H1 (cell line): ENCODE measurements around the gene DCDC2.

Source experiments
- BCL11A ChIP-seq, 2 experiments: IDR thresholded peaks; one replicate each; pipeline ENCODE4 v1.6.1; 2011; ENCODE audit warnings: low read depth in 2 of 2, low read length in 2 of 2, mild to moderate bottlenecking in 2 of 2
- CEBPB ChIP-seq: IDR thresholded peaks from 2 replicates; pipeline ENCODE4 v1.6.1; 2012; ENCODE audit warnings: low read depth, low read length
- CREB1 ChIP-seq: IDR thresholded peaks from 2 replicates; pipeline ENCODE4 v1.6.1; 2012; ENCODE audit warnings: inconsistent platforms
- CTCF ChIP-seq, 3 experiments: IDR thresholded peaks; 1 replicate in 2 of 3; 2 replicates in 1 of 3; pipeline versions ENCODE4 v1.5.1 to v1.6.1; 2011; ENCODE audit warnings: low read length in 3 of 3, mild to moderate bottlenecking in 3 of 3, inconsistent platforms in 2 of 3, low read depth in 1 of 3, moderate library complexity in 1 of 3; ENCODE audit not compliant: insufficient read depth in 1 of 3; ENCODE audit errors: control extremely low read depth in 1 of 3
- E2F6 ChIP-seq: IDR thresholded peaks from 2 replicates; pipeline ENCODE4 v1.6.1; 2012; ENCODE audit warnings: inconsistent platforms
- KDM5A ChIP-seq: fragments of 200-600 bp; IDR thresholded peaks from 2 replicates; pipeline ENCODE4 v1.7.1; 2012; ENCODE audit warnings: mild to moderate bottlenecking, low read length, inconsistent platforms, mixed read lengths
- POLR2A ChIP-seq, 2 experiments: IDR thresholded peaks; 1 replicate in 1 of 2; 2 replicates in 1 of 2; pipeline ENCODE4 v1.6.1; 2011; ENCODE audit warnings: low read depth in 2 of 2, low read length in 2 of 2, mild to moderate bottlenecking in 2 of 2; ENCODE audit errors: control extremely low read depth in 1 of 2
- RAD21 ChIP-seq, 2 experiments: IDR thresholded peaks in 1 of 2; conservative IDR thresholded peaks in 1 of 2; 2 replicates each; pipeline ENCODE4 v1.6.1; 2011; ENCODE audit warnings: low read depth in 2 of 2, low read length in 2 of 2, improper control_type of control experiment in 1 of 2, inconsistent platforms in 1 of 2, mild to moderate bottlenecking in 1 of 2, moderate library complexity in 1 of 2
- RBBP5 ChIP-seq: IDR thresholded peaks from 2 replicates; pipeline ENCODE4 v1.7.1; 2012; ENCODE audit warnings: low read depth, mild to moderate bottlenecking, inconsistent platforms, low read length, moderate library complexity, borderline replicate concordance
- TAF1 ChIP-seq: IDR thresholded peaks from 2 replicates; pipeline ENCODE4 v1.6.1; 2011; ENCODE audit warnings: mild to moderate bottlenecking, low read depth, low read length

DNA sequence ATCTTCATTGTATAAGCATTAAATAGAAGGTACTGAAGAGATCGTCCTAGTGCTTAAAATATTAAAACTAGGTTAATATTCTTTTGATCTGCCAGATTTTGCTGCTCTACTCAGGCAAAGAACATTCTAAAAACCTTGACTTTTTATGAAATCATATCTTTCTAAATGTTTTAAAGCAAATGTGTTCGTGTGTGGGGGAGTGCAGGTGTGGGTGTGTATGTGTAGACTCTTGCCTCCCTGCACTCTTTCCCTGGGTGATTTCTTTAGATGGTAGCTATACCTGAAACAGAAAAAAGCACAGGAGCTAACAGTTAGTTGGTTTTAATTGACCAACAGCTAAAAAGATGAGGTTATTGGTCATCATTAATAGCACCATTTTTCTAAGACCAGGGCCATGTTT lies 226.1 kb downstream of the DCDC2 start:
- TF ChIP-seq CTCF (IDR thresholded peaks at IDR 0.05; ENCODE audit: control extremely low read depth in 1 of 3, insufficient read depth in 1 of 3, low read depth in 1 of 3, low read length in 3 of 3) (no peak), CREB1 (no peak), POLR2A (IDR thresholded peaks at IDR 0.05; ENCODE audit: control extremely low read depth in 1 of 2, low read depth in 2 of 2, low read length in 2 of 2) (no peak), TAF1 (no peak), E2F6 (no peak), RBBP5 (no peak), KDM5A (no peak), CEBPB (no peak), RAD21 (IDR thresholded peaks at IDR 0.05 in 1 of 2, conservative IDR thresholded peaks at IDR 0.05 in 1 of 2; ENCODE audit: low read depth in 2 of 2, low read length in 2 of 2) (no peak), BCL11A (IDR thresholded peaks at IDR 0.05; ENCODE audit: low read depth in 2 of 2, low read length in 2 of 2) (no peak)
